HepG2 (cell line): ENCODE results near the gene TMEM14A. TPM values are rescaled to one million over a fixed set of nuclear protein-coding genes. Genes with fewer than 3 reads are reported as not detected.
A peak's percentile ranks its signal among the peaks of the same experiment; 100 is the strongest.

Experiments
- BRCA1 ChIP-seq: sonication (generic); formaldehyde crosslinking; IDR thresholded peaks from 2 replicates; pipeline ENCODE4 v1.4.0; 2020; ENCODE audit warnings: missing genetic modification reagents
- ELF3 ChIP-seq: IDR thresholded peaks from 2 replicates; pipeline ENCODE4 v1.6.1; 2016; ENCODE audit warnings: missing genetic modification reagents, missing compliant biosample characterization
- HCFC1 ChIP-seq: fragments of 150-350 bp; IDR thresholded peaks from 2 replicates; pipeline ENCODE4 v1.6.1; 2014; ENCODE audit warnings: low read depth, low read length
- NFAT5 ChIP-seq: sonication (generic); formaldehyde crosslinking; IDR thresholded peaks from 2 replicates; pipeline ENCODE4 v1.4.0; 2020; ENCODE audit warnings: missing genetic modification reagents
- NFYB ChIP-seq: sonication (generic); formaldehyde crosslinking; IDR thresholded peaks from 2 replicates; pipeline ENCODE4 v1.4.0; 2020; ENCODE audit warnings: missing genetic modification reagents
- NR3C1 ChIP-seq: sonication (generic); formaldehyde crosslinking; IDR thresholded peaks from 2 replicates; pipeline ENCODE4 v1.4.0; 2020; ENCODE audit warnings: missing genetic modification reagents
- RARG ChIP-seq: sonication (generic); formaldehyde crosslinking; IDR thresholded peaks from 2 replicates; pipeline ENCODE4 v1.4.0; 2020; ENCODE audit warnings: low read depth, mild to moderate bottlenecking, missing genetic modification reagents
- TRIM22 ChIP-seq: fragments of 450-650 bp; IDR thresholded peaks from 2 replicates; pipeline ENCODE4 v1.6.1; 2017
- ZFAT ChIP-seq: sonication (generic); formaldehyde crosslinking; conservative IDR thresholded peaks from 2 replicates; pipeline ENCODE4 v1.8.1; 2023; ENCODE audit warnings: missing genetic modification reagents, inconsistent platforms
- ZFP41 ChIP-seq: sonication (generic); formaldehyde crosslinking; IDR thresholded peaks from 2 replicates; pipeline ENCODE4 v1.4.0; 2020; ENCODE audit warnings: mild to moderate bottlenecking, missing genetic modification reagents, borderline replicate concordance
- ZKSCAN1 ChIP-seq: fragments of 150-350 bp; IDR thresholded peaks from 2 replicates; pipeline ENCODE4 v1.6.1; 2014; ENCODE audit warnings: low read length
- ZNF329 ChIP-seq: sonication (generic); formaldehyde crosslinking; IDR thresholded peaks from 2 replicates; pipeline ENCODE4 v1.9.0; 2021; ENCODE audit warnings: low read depth, mild to moderate bottlenecking, missing genetic modification reagents
- ZNF354B ChIP-seq: sonication (generic); formaldehyde crosslinking; IDR thresholded peaks from 2 replicates; pipeline ENCODE4 v1.8.0; 2022; ENCODE audit warnings: mild to moderate bottlenecking, missing genetic modification reagents
- ZNF468 ChIP-seq: sonication (generic); formaldehyde crosslinking; IDR thresholded peaks from 2 replicates; pipeline ENCODE4 v1.8.0; 2022; ENCODE audit warnings: mild to moderate bottlenecking, moderate library complexity, missing genetic modification reagents
- ZNF501 ChIP-seq: sonication (generic); formaldehyde crosslinking; IDR thresholded peaks from 2 replicates; pipeline ENCODE4 v1.5.1; 2020; ENCODE audit warnings: mild to moderate bottlenecking, moderate library complexity, missing genetic modification reagents
- ZNF577 ChIP-seq: sonication (generic); formaldehyde crosslinking; IDR thresholded peaks from 2 replicates; pipeline ENCODE4 v1.4.0; 2020; ENCODE audit warnings: mild to moderate bottlenecking, low read depth, missing genetic modification reagents, borderline replicate concordance
- polyA plus RNA-seq, 8 experiments: library from polyadenylated mRNA; depleted of rRNA in 3 of 8; stranded (reverse) in 7 of 8; unstranded in 1 of 8; fragments of >200 nt; fragmentation: Illumina TruSeq in 4 of 8; extraction: Trizol in 4 of 8; gene quantifications; 2 replicates each; pipeline versions ENCODE4 v1.2.1 to v1.2.3, GENCODE V29; 2011 to 2016; ENCODE audit warnings: low read depth in 4 of 8, missing spikeins in 1 of 8, mixed read lengths in 1 of 8; ENCODE audit not compliant: insufficient read depth in 1 of 8
- total RNA-seq, 5 experiments: library from RNA; depleted of rRNA; stranded (reverse); fragments of >200 nt; fragmentation: Illumina TruSeq; extraction: Trizol; gene quantifications; 2 replicates each; pipeline ENCODE4 v1.2.3, GENCODE V29; 2016; ENCODE audit warnings: low read depth in 1 of 5
- TF ChIP-seq, protein P1 (sequence below), 2 experiments: sonication (generic) in 1 of 2; formaldehyde crosslinking in 1 of 2; IDR thresholded peaks; 2 replicates each; pipeline versions ENCODE4 v1.4.0 to v1.6.1; 2018 to 2020; ENCODE audit warnings: missing genetic modification reagents in 2 of 2, borderline replicate concordance in 1 of 2, low read depth in 1 of 2, mild to moderate bottlenecking in 1 of 2, missing biosample characterization in 1 of 2
- TF ChIP-seq, protein P2 (sequence below): sonication (generic); formaldehyde crosslinking; conservative IDR thresholded peaks from 2 replicates; pipeline ENCODE4 v1.4.0; 2020; ENCODE audit warnings: missing genetic modification reagents
- TF ChIP-seq, protein P3 (sequence below): sonication (generic); formaldehyde crosslinking; IDR thresholded peaks from 2 replicates; pipeline ENCODE4 v1.5.0; 2020; ENCODE audit warnings: missing genetic modification reagents

TMEM14A gene
- total and polyA plus RNA-seq, 2 of the 13 experiments (the other 11 are each of a cell fraction or from before 2014, with no cell fraction given): 24.6 to 73.7 TPM

DNA sequence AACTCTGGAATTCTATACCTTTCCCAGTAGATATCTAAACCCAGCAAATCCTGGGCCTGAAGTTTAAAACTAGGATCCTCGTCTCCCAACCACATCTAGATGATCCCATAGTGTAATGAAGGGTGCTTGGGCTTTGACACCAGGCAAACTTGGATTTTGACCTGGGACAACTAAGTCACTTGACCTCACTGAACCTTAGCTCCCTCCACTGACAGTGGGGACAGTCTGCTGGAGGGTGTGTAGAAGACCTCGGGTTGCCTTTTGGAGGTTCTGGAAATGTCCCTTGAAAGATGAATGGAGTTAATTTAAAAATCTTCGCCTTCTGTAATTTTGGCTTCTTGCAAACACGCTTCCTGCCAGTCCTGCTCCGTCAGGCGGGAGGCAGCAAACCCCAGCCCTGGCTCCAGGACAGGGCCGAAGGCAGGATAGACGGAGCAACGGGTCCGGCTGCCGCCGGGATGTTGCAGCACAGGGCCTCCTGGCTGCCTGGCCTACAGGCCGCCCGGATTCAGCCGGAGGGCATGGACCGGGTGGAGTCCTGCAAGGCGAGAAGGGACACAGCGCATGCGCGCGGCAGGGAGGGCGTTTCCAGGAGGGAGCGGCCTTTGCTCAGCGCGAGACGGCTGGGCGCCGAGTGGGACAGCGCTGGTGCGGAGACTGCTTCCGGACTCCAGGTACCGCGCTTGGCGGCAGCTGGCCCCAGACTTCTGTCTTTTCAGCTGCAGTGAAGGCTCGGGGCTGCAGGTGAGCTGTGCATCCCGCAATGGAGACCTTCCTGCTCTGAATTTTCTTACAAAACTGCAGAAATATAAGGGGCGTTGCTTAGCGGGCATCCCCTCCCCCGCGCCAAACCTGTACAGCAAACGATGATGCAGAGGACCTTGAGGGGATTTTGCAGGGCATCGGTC, at the start of gene TMEM14A (continued):
- TF ChIP-seq, protein P1, sequence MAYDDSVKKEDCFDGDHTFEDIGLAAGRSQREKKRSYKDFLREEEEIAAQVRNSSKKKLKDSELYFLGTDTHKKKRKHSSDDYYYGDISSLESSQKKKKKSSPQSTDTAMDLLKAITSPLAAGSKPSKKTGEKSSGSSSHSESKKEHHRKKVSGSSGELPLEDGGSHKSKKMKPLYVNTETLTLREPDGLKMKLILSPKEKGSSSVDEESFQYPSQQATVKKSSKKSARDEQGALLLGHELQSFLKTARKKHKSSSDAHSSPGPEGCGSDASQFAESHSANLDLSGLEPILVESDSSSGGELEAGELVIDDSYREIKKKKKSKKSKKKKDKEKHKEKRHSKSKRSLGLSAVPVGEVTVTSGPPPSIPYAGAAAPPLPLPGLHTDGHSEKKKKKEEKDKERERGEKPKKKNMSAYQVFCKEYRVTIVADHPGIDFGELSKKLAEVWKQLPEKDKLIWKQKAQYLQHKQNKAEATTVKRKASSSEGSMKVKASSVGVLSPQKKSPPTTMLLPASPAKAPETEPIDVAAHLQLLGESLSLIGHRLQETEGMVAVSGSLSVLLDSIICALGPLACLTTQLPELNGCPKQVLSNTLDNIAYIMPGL (CRISPR knock-in tag; IDR thresholded peaks at IDR 0.05; ENCODE audit: borderline replicate concordance in 1 of 2, low read depth in 1 of 2): peak; percentile 77 to 96
- TF ChIP-seq ZNF329 (CRISPR knock-in tag) (peak; percentile 82; the same call in 1 of the 2 replicates), ZKSCAN1 (peak; percentile 14; the same call in 1 of the 2 replicates), HCFC1 (peak; percentile 33; the same call in 1 of the 2 replicates), ZNF577 (CRISPR knock-in tag) (no peak), TRIM22 (no peak), ZFAT (CRISPR knock-in tag) (no peak), NR3C1 (CRISPR knock-in tag) (no peak), NFYB (CRISPR knock-in tag) (peak; percentile 58), NFAT5 (peak; percentile 79), ZNF468 (CRISPR knock-in tag) (no peak), ZFP41 (CRISPR knock-in tag) (peak; percentile 57; the same call in 1 of the 2 replicates), BRCA1 (no peak; the same call in 1 of the 2 replicates), ELF3 (peak; percentile 51; the same call in 1 of the 2 replicates), ZNF501 (CRISPR knock-in tag) (peak; percentile 96), RARG (no peak), ZNF354B (CRISPR knock-in tag) (0 out of 2 replicates have a peak, but pooled peaks have one; percentile 73)
- TF ChIP-seq, protein P2, sequence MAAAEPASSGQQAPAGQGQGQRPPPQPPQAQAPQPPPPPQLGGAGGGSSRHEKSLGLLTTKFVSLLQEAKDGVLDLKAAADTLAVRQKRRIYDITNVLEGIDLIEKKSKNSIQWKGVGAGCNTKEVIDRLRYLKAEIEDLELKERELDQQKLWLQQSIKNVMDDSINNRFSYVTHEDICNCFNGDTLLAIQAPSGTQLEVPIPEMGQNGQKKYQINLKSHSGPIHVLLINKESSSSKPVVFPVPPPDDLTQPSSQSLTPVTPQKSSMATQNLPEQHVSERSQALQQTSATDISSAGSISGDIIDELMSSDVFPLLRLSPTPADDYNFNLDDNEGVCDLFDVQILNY: no peak
- TF ChIP-seq, protein P3, sequence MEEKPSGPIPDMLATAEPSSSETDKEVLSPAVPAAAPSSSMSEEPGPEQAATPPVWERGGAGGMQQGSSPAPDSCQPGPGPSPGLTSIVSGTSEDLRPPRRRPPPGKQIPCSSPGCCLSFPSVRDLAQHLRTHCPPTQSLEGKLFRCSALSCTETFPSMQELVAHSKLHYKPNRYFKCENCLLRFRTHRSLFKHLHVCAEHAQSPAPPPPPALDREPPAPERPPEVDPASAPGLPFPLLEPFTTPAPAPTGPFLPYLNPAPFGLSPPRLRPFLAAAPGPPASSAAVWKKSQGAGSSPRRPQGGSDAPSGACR (CRISPR knock-in tag): peak; percentile 95; the same call in 1 of the 2 replicates
